WTC11 (cell line): ENCODE data around the gene OPCML. TPM values are rescaled to one million over a fixed set of nuclear protein-coding genes. Genes with fewer than 3 reads are reported as not detected.

ENCODE experiments used
- ATAC-seq: fragments of 200-7000 bp; cut with Tn5 transposase; 2 replicates; pipeline ENCODE4 v1.10.0; 2021; ENCODE audit warnings: mild to moderate bottlenecking, moderate library complexity
- CTCF ChIA-PET: fragments of 300-600 bp; sonication (Branson Sonifier 250); formaldehyde crosslinking; loops from one replicate; lab custom pipeline; 2021; ENCODE audit warnings: antibody characterized with exemption; lab: Charles Lee
- POLR2A ChIA-PET: fragments of 350-600 bp; sonication (Branson Sonifier 250); formaldehyde crosslinking; loops from one replicate; lab custom pipeline; 2021; ENCODE audit warnings: antibody characterized with exemption; lab: Charles Lee
- DNase-seq: peaks from one replicate; pipeline ENCODE4 v3.0.0; 2021; ENCODE audit warnings: low spot score
- H3K27ac Mint-ChIP-seq: 2 replicates; pipeline ENCODE4 v1.8.0; 2021; ENCODE audit warnings: mixed read lengths
- H3K27me3 Mint-ChIP-seq: 2 replicates; pipeline ENCODE4 v1.8.0; 2021; ENCODE audit warnings: low read depth, mild to moderate bottlenecking, moderate library complexity, mixed read lengths
- H3K36me3 Mint-ChIP-seq: 2 replicates; pipeline ENCODE4 v1.8.0; 2021; ENCODE audit warnings: mixed read lengths
- H3K4me1 Mint-ChIP-seq: 2 replicates; pipeline ENCODE4 v1.8.0; 2022; ENCODE audit warnings: mixed read lengths
- H3K4me3 Mint-ChIP-seq: 2 replicates; pipeline ENCODE4 v1.8.0; 2021; ENCODE audit warnings: mild to moderate bottlenecking, moderate library complexity, mixed read lengths
- H3K9me3 Mint-ChIP-seq: 2 replicates; pipeline ENCODE4 v1.8.0; 2021; ENCODE audit warnings: mixed read lengths
- ATF1 ChIP-seq: sonication (generic); formaldehyde crosslinking; IDR thresholded peaks from 2 replicates; pipeline ENCODE4 v1.8.1; 2023; ENCODE audit warnings: mild to moderate bottlenecking, moderate library complexity, missing genetic modification reagents
- CREM ChIP-seq: sonication (generic); formaldehyde crosslinking; IDR thresholded peaks from 2 replicates; pipeline ENCODE4 v1.8.1; 2022; ENCODE audit warnings: mild to moderate bottlenecking, missing genetic modification reagents, moderate library complexity
- FOXJ3 ChIP-seq: sonication (generic); formaldehyde crosslinking; IDR thresholded peaks from 2 replicates; pipeline ENCODE4 v1.9.0; 2021; ENCODE audit warnings: missing genetic modification reagents, mild to moderate bottlenecking, borderline replicate concordance
- JAZF1 ChIP-seq: fragments of 250-450 bp; sonication (Bioruptor Pico); IDR thresholded peaks from 2 replicates; pipeline ENCODE4 v1.9.0; 2021; ENCODE audit warnings: moderate library complexity, mild to moderate bottlenecking, inconsistent platforms
- NR1H2 ChIP-seq: sonication (generic); formaldehyde crosslinking; IDR thresholded peaks from 2 replicates; pipeline ENCODE4 v1.9.0; 2021; ENCODE audit warnings: mild to moderate bottlenecking, moderate library complexity, missing genetic modification reagents
- NR2C2 ChIP-seq: sonication (generic); formaldehyde crosslinking; IDR thresholded peaks from 2 replicates; pipeline ENCODE4 v1.8.0; 2022; ENCODE audit warnings: mild to moderate bottlenecking, missing genetic modification reagents
- SOX15 ChIP-seq: fragments of 250-450 bp; sonication (Bioruptor Pico); IDR thresholded peaks from 2 replicates; pipeline ENCODE4 v1.9.0; 2021; ENCODE audit warnings: mild to moderate bottlenecking
- ZBTB21 ChIP-seq: sonication (generic); formaldehyde crosslinking; IDR thresholded peaks from 2 replicates; pipeline ENCODE4 v1.8.1; 2023; ENCODE audit warnings: mild to moderate bottlenecking, missing genetic modification reagents, borderline replicate concordance
- ZNF263 ChIP-seq: sonication (generic); formaldehyde crosslinking; IDR thresholded peaks from 2 replicates; pipeline ENCODE4 v1.8.1; 2022; ENCODE audit warnings: low read depth, mild to moderate bottlenecking, moderate library complexity, missing genetic modification reagents
- total RNA-seq: library from RNA; stranded (reverse); gene quantifications from 3 replicates; pipeline ENCODE4 v1.2.3, GENCODE V29; 2021
- TF ChIP-seq, protein P1 (sequence below): fragments of 250-450 bp; sonication (Bioruptor Pico); IDR thresholded peaks from 2 replicates; pipeline ENCODE4 v1.8.0; 2021; ENCODE audit warnings: mild to moderate bottlenecking
- TF ChIP-seq, protein P2 (sequence below): sonication (generic); formaldehyde crosslinking; IDR thresholded peaks from 2 replicates; pipeline ENCODE4 v1.8.1; 2022; ENCODE audit warnings: low read depth, mild to moderate bottlenecking, moderate library complexity, missing genetic modification reagents, borderline replicate concordance
- TF ChIP-seq, protein P3 (sequence below): sonication (generic); formaldehyde crosslinking; IDR thresholded peaks from 2 replicates; pipeline ENCODE4 v1.8.0; 2022; ENCODE audit warnings: mild to moderate bottlenecking, missing genetic modification reagents
- TF ChIP-seq, protein P4 (sequence below): sonication (generic); formaldehyde crosslinking; IDR thresholded peaks from 2 replicates; pipeline ENCODE4 v1.8.0; 2022; ENCODE audit warnings: mild to moderate bottlenecking, missing genetic modification reagents
- TF ChIP-seq, protein P5 (sequence below): fragments of 250-450 bp; sonication (Bioruptor Pico); IDR thresholded peaks from 2 replicates; pipeline ENCODE4 v2.1.2; 2022; ENCODE audit warnings: mild to moderate bottlenecking, moderate library complexity
- TF ChIP-seq, protein P6 (sequence below): fragments of 250-450 bp; sonication (Bioruptor Pico); conservative IDR thresholded peaks from 2 replicates; pipeline ENCODE4 v1.9.0; 2021; ENCODE audit warnings: mild to moderate bottlenecking
- TF ChIP-seq, protein P7 (sequence below): sonication (generic); formaldehyde crosslinking; IDR thresholded peaks from 2 replicates; pipeline ENCODE4 v1.8.1; 2023; ENCODE audit warnings: mild to moderate bottlenecking, missing genetic modification reagents
- TF ChIP-seq, protein P8 (sequence below): sonication (generic); formaldehyde crosslinking; conservative IDR thresholded peaks from 2 replicates; pipeline ENCODE4 v1.8.1; 2022; ENCODE audit warnings: mild to moderate bottlenecking, missing genetic modification reagents

The OPCML gene
- total RNA-seq, 1 experiment from 2014 or later, result 1.5 TPM

DNA sequence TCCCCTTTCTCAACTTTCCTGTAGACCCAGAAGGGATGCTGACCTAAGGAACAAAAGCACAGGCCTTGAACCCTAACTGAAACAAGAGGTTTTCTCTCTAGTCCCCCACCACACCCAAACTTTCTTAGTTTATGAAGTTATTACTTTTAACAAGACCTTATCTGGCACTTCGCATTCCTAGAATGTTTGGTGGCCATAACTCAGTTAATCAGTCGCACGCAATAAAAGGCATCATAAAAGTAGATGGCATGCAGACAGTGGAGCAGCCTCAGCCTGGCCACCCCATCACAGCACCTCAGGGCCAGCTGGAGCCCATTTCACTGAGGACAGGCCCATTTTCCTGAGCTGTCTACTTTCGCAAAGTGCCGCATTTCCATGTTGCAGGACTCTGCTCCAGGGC, 301.9 kb downstream of the OPCML start:
- peaks cover 23% of the 10 kb centered on the region for H3K9me3 Mint-ChIP-seq
- ATAC-seq (no peak), DNase-seq (no peak)
- H3K36me3 Mint-ChIP-seq, result peaks cover 13% of the 10 kb centered on the region
- H3K27ac Mint-ChIP-seq, result no peak overlapping the region
- no peak overlapping the region for H3K4me3 Mint-ChIP-seq
- ChIA-PET POLR2A (no interaction called here), CTCF (no interaction called here)
- peaks cover 54% of the 10 kb centered on the region for H3K4me1 Mint-ChIP-seq
- H3K27me3 Mint-ChIP-seq, result peaks cover 48% of the 10 kb centered on the region
- TF ChIP-seq ZBTB21 (no peak), CREM (no peak), SOX15 (CRISPR knock-in tag) (no peak), NR1H2 (CRISPR knock-in tag) (no peak), JAZF1 (no peak), NR2C2 (no peak), FOXJ3 (no peak), ZNF263 (CRISPR knock-in tag) (no peak), ATF1 (CRISPR knock-in tag) (no peak)
- TF ChIP-seq, protein P1, sequence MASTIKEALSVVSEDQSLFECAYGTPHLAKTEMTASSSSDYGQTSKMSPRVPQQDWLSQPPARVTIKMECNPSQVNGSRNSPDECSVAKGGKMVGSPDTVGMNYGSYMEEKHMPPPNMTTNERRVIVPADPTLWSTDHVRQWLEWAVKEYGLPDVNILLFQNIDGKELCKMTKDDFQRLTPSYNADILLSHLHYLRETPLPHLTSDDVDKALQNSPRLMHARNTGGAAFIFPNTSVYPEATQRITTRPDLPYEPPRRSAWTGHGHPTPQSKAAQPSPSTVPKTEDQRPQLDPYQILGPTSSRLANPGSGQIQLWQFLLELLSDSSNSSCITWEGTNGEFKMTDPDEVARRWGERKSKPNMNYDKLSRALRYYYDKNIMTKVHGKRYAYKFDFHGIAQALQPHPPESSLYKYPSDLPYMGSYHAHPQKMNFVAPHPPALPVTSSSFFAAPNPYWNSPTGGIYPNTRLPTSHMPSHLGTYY, result no peak
- TF ChIP-seq, protein P2, sequence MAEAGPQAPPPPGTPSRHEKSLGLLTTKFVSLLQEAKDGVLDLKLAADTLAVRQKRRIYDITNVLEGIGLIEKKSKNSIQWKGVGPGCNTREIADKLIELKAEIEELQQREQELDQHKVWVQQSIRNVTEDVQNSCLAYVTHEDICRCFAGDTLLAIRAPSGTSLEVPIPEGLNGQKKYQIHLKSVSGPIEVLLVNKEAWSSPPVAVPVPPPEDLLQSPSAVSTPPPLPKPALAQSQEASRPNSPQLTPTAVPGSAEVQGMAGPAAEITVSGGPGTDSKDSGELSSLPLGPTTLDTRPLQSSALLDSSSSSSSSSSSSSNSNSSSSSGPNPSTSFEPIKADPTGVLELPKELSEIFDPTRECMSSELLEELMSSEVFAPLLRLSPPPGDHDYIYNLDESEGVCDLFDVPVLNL (CRISPR knock-in tag), result no peak
- TF ChIP-seq, protein P3, sequence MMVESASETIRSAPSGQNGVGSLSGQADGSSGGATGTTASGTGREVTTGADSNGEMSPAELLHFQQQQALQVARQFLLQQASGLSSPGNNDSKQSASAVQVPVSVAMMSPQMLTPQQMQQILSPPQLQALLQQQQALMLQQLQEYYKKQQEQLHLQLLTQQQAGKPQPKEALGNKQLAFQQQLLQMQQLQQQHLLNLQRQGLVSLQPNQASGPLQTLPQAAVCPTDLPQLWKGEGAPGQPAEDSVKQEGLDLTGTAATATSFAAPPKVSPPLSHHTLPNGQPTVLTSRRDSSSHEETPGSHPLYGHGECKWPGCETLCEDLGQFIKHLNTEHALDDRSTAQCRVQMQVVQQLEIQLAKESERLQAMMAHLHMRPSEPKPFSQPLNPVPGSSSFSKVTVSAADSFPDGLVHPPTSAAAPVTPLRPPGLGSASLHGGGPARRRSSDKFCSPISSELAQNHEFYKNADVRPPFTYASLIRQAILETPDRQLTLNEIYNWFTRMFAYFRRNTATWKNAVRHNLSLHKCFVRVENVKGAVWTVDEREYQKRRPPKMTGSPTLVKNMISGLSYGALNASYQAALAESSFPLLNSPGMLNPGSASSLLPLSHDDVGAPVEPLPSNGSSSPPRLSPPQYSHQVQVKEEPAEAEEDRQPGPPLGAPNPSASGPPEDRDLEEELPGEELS (CRISPR knock-in tag), result no peak
- TF ChIP-seq, protein P4, sequence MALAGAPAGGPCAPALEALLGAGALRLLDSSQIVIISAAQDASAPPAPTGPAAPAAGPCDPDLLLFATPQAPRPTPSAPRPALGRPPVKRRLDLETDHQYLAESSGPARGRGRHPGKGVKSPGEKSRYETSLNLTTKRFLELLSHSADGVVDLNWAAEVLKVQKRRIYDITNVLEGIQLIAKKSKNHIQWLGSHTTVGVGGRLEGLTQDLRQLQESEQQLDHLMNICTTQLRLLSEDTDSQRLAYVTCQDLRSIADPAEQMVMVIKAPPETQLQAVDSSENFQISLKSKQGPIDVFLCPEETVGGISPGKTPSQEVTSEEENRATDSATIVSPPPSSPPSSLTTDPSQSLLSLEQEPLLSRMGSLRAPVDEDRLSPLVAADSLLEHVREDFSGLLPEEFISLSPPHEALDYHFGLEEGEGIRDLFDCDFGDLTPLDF (CRISPR knock-in tag), result no peak
- TF ChIP-seq, protein P5, sequence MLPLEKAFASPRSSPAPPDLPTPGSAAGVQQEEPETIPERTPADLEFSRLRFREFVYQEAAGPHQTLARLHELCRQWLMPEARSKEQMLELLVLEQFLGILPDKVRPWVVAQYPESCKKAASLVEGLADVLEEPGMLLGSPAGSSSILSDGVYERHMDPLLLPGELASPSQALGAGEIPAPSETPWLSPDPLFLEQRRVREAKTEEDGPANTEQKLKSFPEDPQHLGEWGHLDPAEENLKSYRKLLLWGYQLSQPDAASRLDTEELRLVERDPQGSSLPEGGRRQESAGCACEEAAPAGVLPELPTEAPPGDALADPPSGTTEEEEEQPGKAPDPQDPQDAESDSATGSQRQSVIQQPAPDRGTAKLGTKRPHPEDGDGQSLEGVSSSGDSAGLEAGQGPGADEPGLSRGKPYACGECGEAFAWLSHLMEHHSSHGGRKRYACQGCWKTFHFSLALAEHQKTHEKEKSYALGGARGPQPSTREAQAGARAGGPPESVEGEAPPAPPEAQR (CRISPR knock-in tag), result no peak
- TF ChIP-seq, protein P6, sequence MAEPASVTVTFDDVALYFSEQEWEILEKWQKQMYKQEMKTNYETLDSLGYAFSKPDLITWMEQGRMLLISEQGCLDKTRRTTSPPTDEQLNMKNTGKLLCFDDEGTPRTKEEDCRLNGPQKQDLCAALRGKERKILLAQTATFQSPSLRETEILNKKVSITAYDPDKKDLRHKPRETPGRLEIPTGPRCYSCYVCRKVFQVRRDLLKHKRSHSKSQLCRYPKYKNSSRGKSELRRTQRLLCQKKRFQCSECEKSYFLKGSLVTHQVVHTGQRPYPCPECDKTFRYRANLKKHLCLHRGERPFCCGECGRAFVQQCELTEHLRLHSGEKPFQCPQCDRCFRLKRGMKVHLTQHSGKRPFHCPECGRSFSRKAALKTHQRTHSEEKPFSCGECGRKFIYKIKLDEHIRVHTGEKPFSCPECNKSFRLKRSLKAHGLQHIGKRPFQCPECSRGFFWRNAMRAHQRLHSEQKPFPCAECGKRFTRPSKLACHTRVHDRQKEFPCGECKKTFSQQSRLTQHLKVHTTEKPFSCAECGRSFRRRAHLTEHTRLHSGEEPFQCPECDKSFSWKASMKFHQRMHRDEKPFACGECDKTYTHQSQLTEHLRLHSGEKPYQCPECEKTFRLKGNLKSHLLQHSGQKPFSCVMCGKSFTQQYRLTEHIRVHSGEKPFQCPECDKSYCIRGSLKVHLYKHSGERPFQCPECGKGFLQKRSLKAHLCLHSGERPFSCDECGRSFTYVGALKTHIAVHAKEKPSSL (CRISPR knock-in tag), result no peak
- TF ChIP-seq, protein P7, sequence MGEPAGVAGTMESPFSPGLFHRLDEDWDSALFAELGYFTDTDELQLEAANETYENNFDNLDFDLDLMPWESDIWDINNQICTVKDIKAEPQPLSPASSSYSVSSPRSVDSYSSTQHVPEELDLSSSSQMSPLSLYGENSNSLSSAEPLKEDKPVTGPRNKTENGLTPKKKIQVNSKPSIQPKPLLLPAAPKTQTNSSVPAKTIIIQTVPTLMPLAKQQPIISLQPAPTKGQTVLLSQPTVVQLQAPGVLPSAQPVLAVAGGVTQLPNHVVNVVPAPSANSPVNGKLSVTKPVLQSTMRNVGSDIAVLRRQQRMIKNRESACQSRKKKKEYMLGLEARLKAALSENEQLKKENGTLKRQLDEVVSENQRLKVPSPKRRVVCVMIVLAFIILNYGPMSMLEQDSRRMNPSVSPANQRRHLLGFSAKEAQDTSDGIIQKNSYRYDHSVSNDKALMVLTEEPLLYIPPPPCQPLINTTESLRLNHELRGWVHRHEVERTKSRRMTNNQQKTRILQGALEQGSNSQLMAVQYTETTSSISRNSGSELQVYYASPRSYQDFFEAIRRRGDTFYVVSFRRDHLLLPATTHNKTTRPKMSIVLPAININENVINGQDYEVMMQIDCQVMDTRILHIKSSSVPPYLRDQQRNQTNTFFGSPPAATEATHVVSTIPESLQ (CRISPR knock-in tag), result no peak
- TF ChIP-seq, protein P8, sequence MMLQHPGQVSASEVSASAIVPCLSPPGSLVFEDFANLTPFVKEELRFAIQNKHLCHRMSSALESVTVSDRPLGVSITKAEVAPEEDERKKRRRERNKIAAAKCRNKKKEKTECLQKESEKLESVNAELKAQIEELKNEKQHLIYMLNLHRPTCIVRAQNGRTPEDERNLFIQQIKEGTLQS (CRISPR knock-in tag), result no peak
